ENCODE data around the gene RAB19. TPM values are rescaled to one million over a fixed set of nuclear protein-coding genes. Genes with fewer than 3 reads are reported as not detected.
A peak's percentile ranks its signal among the peaks of the same experiment; 100 is the strongest.

The RAB19 gene
- total and polyA plus RNA-seq, 10 of the 15 experiments (the other 5 are each of a cell fraction or from before 2014, with no cell fraction given), result 0.14 to 1.0 (median 0.23) TPM; not detected in 5

GRCh38 chr7:140454657-140455015 is 50.8 kb downstream of the RAB19 start:
- Histone ChIP-seq H3K9me3 (replicated peaks; ENCODE audit: control insufficient read depth, insufficient read depth, low read length) (no peaks in the 10 kb centered on the region), H2AFZ (ENCODE audit: control insufficient read depth, low read depth, low read length) (no peak overlapping the region), H3K27ac (ENCODE audit: control insufficient read depth, insufficient read depth) (peak overlapping the region; percentile 6; the same call in 1 of the 2 replicates), H3K79me2 (ENCODE audit: control insufficient read depth, insufficient read depth, low read length) (no peaks in the 10 kb centered on the region), H3K4me1 (ENCODE audit: control insufficient read depth, insufficient read depth, low read length) (no peaks in the 10 kb centered on the region; the same call in 1 of the 2 replicates), H3K27me3 (replicated peaks in 1 of 2; ENCODE audit: control insufficient read depth in 2 of 2, insufficient read depth in 2 of 2, low read length in 1 of 2) (no peaks in the 10 kb centered on the region), H3K4me2 (ENCODE audit: control insufficient read depth, insufficient read depth) (no peak overlapping the region), H3K9ac (ENCODE audit: control insufficient read depth, insufficient read depth, low read length) (no peak overlapping the region), H3K36me3 (ENCODE audit: control insufficient read depth in 2 of 2, insufficient read depth in 2 of 2, low read length in 1 of 2) (peaks cover 8 to 20% of the 10 kb centered on the region in 2 experiments), H4K20me1 (ENCODE audit: control insufficient read depth, insufficient read depth) (no peaks in the 10 kb centered on the region), H3K4me3 (no peak overlapping the region)
- ChIA-PET RAD21 (ENCODE audit: unreplicated experiment) (interaction anchor here (0.5 kb wide), 1 partner anchor 23 kb away, joined by 3 read pairs; no protein-coding TSS in a partner anchor), SMC1A (ENCODE audit: uncharacterized antibody, unreplicated experiment) (no interaction called here), POLR2A (no interaction called here), CTCF (no interaction called here)
- TF ChIP-seq BMI1 (IDR thresholded peaks at IDR 0.05; ENCODE audit: borderline replicate concordance) (no peak), ETV6 (conservative IDR thresholded peaks at IDR 0.05 in 1 of 2, IDR thresholded peaks at IDR 0.05 in 1 of 2; ENCODE audit: borderline replicate concordance in 1 of 2, low read depth in 1 of 2) (no peak), RELB (IDR thresholded peaks at IDR 0.05; ENCODE audit: low read depth) (no peak), CEBPZ (IDR thresholded peaks at IDR 0.05; ENCODE audit: low read depth, low read length) (no peak), PAX8 (IDR thresholded peaks at IDR 0.05) (no peak), MXI1 (IDR thresholded peaks at IDR 0.05; ENCODE audit: low read depth, low read length) (no peak)
- FAIRE-seq, result no peak
- in situ Hi-C loops (cut with MboI), result no loop called here
- no peak for DNase-seq (ENCODE audit: low read depth, low spot score)
- 32% methylated on average over 8 of the region's 8 CpGs for WGBS (ENCODE audit: insufficient coverage, insufficient replicate concordance, low lambda C conversion rate, missing lambda C conversion rate)
- intact Hi-C loops (cut with micrococcal nuclease; ENCODE audit: unreplicated experiment), result no loop called here
- BruUV-seq (replicated peaks), result no TSS peak
- ATAC-seq, result no peak
